GM12875 (cell line): Measurements from ENCODE around the gene PKD1.
"Not testable (repeated sequence)": the region's sequence is repeated elsewhere in the genome, so short reads cannot be mapped to it uniquely, and the experiment has no call there.

Experiments
- H3K4me3 ChIP-seq: one replicate; pipeline ENCODE4 v1.5.1; 2011; ENCODE audit warnings: low read depth, low read length, control low read depth
- CTCF ChIP-seq: IDR thresholded peaks from 2 replicates; pipeline ENCODE4 v1.5.1; 2011; ENCODE audit warnings: low read depth, mild to moderate bottlenecking, control low read depth, inconsistent platforms, low read length, moderate library complexity, borderline replicate concordance; ENCODE audit not compliant: insufficient read depth

Gene PKD1

DNA sequence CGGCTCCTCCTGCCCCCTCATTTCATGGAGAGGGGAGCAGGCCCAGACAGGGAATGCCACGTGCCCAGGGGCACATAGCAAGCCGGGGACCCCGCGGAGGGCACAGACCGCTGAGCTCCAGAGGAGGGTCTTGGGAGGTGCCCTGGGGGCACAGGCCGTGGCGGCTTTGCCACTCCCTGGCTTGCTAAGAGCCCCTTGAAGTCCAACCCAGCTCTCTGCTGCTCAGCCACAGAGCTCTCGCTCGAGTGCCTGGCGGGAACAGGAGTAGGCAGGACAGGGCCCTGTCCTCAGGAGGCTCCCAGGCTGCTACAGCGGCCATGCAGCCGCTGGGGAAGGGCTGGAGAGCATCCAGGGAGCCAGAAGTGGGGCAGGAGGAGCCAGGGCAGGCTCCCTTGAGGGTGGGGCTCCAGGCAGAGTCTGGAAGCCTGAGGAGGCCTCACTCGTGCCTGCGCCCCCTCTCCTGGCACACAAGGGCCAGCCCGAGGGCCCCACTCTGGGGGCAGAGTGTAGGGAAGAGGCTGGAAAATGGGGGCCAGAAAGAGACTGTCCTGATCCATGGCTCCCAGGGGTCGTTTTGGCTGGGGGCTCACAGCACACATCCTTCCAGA, 8.3 kb upstream of the PKD1 start:
- TF ChIP-seq CTCF = no peak
- H3K4me3 ChIP-seq = no peak overlapping the region

- H3K4me3 ChIP-seq = no peak overlapping the region
- no peak for TF ChIP-seq CTCF
Observed at GRCh38 chr16:2142942-2143877, 7.5 kb upstream of the PKD1 start.

GRCh38 chr16:2135071-2135470, 627 bp downstream of the PKD1 start:
- H3K4me3 ChIP-seq = peak overlapping the region; percentile 37

GRCh38 chr16:2133797-2134196, 1.9 kb downstream of the PKD1 start:
- H3K4me3 ChIP-seq = not testable (repeated sequence)

DNA sequence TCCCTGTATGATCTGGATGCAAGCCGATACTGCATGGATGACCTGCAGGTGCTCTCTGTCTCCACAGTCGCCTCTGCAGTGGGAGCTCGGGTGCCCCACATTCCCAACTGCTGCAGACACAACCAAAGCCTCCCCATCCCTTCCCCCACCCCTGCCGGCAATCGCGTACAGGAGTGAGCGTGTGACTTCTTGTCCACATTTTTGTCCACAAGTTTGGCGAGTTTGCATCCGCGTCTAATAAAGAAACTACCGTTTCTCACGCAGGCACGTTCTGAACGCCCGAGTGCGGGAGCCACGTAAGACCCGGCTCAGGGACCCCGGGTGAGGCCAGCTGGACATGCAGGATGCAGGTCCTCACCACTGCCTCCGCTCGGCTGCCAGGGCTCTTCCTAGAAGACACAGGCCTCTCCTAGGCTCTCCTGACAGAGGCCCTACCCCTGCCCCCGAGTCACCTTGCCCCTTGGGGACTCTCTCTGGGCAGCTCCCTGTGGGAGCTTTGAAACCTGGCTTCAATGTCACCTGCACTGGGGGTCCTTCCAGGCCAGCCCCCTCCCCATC, 5.7 kb downstream of the PKD1 start:
- not testable (repeated sequence) for H3K4me3 ChIP-seq

DNA sequence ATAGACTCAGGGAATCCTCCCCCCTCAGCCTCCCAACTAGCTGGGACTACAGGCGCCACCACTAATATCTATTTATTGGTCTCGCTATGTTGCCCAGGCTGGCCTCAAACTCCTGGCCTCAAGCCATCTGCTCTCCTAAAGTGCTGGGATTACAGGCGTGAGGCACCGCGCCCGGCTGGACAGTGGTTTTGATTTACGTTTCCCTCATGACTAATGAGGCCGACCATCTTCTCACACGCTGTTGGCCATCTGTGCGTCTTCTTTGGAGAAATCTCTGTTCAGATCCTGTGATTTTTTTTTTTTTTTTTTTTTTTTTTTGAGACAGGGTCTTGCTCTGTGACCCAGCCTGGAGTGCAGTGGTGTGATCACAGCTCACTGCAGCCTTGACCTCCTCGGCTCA, 6.4 kb downstream of the PKD1 start:
- H3K4me3 ChIP-seq = not testable (repeated sequence)

DNA sequence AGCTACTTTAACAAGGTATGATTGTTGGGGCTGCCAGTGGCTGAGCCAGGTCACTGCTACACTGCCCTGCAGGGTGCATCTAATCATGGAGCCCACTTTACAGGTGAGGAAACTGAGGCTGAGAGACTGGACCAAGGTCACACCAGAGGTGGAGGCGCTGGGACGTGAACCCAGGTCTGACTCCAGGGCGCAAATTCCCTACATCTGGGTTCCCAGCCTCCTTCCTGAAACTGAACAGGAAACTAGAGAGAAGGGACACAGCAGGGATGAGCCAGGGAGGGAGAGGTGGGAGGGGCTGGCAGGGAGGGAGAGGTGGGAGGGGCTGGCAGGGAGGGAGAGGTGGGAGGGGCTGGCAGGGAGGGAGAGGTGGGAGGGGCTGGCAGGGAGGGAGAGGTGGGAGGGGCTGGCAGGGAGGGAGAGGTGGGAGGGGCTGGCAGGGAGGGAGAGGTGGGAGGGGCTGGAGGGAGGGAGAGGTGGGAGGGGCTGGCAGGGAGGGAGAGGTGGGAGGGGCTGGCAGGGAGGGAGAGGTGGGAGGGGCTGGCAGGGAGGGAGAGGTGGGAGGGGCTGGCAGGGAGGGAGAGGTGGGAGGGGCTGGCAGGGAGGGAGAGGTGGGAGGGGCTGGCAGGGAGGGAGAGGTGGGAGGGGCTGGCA, 7.9 kb downstream of the PKD1 start:
- not testable (repeated sequence) for H3K4me3 ChIP-seq

DNA sequence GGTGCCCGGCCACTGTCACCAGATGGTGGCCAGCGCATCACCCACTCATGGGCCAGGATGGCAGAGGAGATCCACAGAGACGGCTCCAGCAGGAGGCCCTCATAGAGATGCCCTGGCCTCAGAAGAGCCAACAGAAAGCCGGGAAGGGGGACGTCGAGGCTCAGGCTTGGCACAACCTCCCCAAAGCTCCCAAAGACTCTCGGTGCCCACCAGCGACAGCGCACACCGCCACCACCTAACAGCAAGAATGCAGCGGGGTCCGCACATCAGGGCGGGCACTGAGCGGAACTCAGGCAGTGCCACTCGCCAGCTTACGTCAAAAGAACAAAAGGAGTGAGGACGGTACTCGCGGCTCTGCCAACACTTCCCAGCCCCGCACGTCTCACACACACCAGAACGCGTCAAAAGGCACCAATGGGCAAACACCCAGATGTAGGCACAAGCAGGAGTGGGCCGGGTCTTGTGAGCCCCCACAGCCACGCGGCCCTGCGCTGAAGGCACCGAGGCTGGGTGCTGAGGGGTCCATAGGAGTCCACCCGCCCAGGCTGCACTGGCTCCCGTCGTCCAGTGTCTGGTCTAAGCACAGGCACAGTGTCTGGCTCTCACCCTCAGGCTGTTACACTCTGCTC, 8.7 kb downstream of the PKD1 start:
- H3K4me3 ChIP-seq = not testable (repeated sequence)

- H3K4me3 ChIP-seq = not testable (repeated sequence)
Observed at GRCh38 chr16:2126161-2126743, 9.4 kb downstream of the PKD1 start.

GRCh38 chr16:2125609-2126008, 10.1 kb downstream of the PKD1 start:
- not testable (repeated sequence) for H3K4me3 ChIP-seq

DNA sequence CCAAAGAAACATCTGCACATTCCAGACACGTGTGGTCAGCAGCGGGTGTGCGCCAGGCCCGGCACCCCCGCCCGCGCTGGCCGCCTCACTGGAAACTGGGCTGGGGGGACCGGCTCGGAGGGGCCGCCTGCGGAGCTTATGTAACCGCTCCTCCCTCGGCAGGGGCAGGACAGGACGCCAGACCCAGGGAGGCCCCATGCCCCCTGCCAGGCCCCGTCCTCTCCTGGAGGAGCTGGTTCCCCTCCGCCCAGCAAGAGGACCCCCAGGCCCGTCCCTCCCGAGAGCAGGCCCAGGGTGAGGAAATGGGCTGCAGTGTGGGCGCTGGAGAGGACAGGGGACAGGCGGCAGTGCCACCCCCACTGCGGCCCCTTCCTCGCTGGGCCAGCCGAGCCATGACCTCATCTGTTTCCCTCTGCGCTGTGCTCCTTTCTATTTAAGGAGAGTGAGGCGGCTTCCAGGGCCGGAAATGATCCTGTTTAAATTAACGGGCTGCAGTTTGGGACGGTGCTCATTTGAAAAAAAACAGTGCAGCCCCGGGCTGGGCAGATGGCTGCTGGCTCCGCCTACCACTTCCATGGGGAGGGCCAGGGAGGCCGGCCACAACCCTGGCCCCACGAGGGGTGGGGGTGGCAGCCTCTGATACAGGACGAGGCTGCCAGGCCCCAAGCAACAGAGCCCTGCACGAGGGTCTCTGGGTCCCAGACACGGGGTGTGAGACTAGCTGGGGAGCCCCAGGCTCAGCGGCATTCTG, 10.8 kb downstream of the PKD1 start:
- H3K4me3 ChIP-seq = not testable (repeated sequence)

GRCh38 chr16:2124377-2124693, 11.4 kb downstream of the PKD1 start:
- H3K4me3 ChIP-seq = not testable (repeated sequence)

DNA sequence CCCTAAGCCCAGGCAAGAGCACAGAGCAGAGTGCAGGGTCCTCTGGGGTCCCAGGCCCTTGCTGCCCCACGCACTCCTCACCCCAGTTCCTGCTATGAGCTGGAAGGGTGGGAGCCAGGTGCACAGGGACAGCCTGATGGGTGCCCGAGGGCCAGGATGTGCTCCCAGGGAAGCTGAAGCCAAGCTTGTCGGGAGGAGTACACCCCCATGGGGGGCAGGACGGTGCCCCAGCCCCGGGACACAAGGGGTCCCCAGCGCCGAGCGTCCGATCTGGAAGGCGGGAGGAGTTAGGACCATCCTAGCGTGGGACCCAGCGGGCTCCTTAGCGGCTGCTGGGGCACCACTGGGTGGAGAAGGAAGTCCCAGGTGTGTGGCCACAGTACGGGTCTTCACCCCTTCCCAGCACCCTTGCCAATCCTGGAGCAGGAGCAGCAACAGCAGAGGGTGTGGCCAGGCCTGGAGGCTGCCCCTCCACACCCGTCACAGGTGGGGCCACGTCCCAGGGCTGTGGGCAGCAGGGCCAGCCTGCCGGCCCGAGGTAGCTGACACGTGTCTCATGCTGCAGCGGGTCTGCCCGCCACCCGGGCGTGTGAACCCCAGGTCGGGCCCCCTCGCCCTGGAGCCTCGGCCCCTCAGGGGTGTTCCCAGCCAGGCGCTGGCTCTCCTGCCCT, 11.9 kb downstream of the PKD1 start:
- not testable (repeated sequence) for H3K4me3 ChIP-seq

DNA sequence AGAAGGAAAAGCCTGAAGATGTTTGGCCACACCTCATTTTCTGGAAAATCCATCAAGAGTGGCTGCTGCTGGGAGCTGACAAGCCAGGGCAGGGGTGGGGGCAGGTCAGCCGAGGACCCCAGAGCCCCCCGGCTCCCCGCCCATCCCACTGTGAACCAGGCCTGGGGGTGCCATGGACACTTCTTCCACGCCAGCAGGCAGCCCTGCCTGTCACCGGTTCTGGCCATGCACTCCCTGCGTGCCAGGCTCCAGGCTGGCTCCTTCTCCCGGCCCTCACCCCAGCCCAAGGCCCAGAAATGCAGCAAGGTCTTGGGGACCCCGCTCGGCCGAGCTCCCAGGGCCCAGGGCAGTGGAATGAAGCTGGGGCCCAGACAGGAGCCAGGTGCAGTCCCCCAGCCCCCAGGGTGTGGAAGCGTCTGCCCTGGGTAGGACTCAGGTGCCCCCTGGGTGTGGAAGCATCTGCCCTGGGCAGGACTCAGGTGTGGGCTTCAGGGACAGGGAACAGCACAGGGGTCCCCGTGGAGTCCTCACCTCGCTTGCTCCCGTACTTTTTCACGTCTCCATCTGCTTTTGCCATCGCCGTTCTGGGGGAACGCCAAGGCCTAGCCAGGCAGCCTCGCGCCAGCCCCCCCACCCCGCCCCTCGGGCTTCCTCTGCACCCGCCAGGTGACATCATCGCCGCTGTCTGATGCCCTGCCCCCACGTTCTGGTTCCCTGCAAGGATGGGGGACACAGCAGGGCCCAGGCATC, 12.6 kb downstream of the PKD1 start:
- H3K4me3 ChIP-seq = not testable (repeated sequence)
